ENCODE results near the gene VTCN1.

DNA sequence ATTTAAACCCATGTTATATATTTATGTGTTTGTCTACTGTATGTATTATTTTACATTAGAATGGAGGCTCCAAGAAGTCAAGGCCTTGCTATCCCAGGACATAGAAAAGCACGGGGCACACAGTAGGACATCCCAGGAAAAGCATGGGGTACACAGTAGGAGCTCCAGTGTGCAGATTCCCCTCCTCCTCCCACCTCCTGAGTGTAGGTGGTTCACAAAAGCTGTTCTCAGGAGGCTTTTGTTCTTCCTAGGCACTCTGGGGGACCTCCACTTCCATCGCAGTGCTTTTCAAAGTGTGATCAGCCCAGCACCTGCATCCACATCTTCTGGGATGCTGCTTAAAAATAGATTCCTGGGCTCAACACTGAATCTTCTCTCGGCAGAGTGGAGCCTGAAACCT is 30.8 kb upstream of the VTCN1 start:
- TF ChIP-seq EZH2 (IDR thresholded peaks at IDR 0.05; ENCODE audit: borderline replicate concordance, low read depth, low read length, severe bottlenecking) (no peak), POLR2AphosphoS5 (IDR thresholded peaks at IDR 0.05; ENCODE audit: insufficient read depth, low read depth, low read length) (no peak), POLR2A (IDR thresholded peaks at IDR 0.05; ENCODE audit: low read depth, low read length) (no peak), MYC (IDR thresholded peaks at IDR 0.05; ENCODE audit: low read depth, low read length) (no peak)
- TF ChIP-seq, protein P1, sequence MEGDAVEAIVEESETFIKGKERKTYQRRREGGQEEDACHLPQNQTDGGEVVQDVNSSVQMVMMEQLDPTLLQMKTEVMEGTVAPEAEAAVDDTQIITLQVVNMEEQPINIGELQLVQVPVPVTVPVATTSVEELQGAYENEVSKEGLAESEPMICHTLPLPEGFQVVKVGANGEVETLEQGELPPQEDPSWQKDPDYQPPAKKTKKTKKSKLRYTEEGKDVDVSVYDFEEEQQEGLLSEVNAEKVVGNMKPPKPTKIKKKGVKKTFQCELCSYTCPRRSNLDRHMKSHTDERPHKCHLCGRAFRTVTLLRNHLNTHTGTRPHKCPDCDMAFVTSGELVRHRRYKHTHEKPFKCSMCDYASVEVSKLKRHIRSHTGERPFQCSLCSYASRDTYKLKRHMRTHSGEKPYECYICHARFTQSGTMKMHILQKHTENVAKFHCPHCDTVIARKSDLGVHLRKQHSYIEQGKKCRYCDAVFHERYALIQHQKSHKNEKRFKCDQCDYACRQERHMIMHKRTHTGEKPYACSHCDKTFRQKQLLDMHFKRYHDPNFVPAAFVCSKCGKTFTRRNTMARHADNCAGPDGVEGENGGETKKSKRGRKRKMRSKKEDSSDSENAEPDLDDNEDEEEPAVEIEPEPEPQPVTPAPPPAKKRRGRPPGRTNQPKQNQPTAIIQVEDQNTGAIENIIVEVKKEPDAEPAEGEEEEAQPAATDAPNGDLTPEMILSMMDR (IDR thresholded peaks at IDR 0.05; ENCODE audit: extremely low read depth in 1 of 2, insufficient read depth in 1 of 2, low read depth in 1 of 2, low read length in 2 of 2) = no peak
